ENCODE measurements around the gene WDR27. TPM values are rescaled to one million over a fixed set of nuclear protein-coding genes. Genes with fewer than 3 reads are reported as not detected.
"Not testable (repeated sequence)": the region's sequence is repeated elsewhere in the genome, so short reads cannot be mapped to it uniquely, and the experiment has no call there.

WDR27 gene
- total RNA-seq, 2 donors from 2014 or later = 17.8 to 53.1 TPM

DNA sequence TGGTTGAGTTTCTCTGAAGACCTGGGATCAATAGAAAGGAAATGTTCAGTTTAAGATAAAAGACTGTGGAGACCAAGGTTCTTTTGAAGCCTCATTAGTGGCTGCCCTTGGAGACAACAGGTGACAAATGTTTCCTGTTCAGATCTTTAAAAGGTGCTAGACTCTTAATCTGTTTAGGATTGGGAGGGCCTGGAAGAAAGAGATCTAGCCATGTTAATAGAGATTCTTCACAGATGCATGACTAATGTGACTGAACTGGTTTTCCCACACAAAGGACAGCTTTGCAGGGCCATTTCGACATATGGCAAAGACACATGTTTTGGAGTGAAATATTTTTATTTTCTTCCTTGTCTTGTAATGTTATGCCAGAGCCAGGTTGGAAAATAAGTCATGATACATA lies 82.2 kb downstream of the WDR27 start:
- Histone ChIP-seq H3K9me3 (no peaks in the 10 kb centered on the region), H3K4me3 (no peak overlapping the region), H3K27me3 (replicated peaks; ENCODE audit: insufficient read depth) (no peaks in the 10 kb centered on the region), H3K27ac (no peak overlapping the region), H3K36me3 (no peaks in the 10 kb centered on the region), H3K4me1 (replicated peaks) (no peaks in the 10 kb centered on the region)
- 48% methylated on average over 1 of the region's 1 CpG for WGBS
- intact Hi-C loops (cut with DNase I) = no loop called here
- no peak for DNase-seq (ENCODE audit: low spot score)
- no peak for TF ChIP-seq POLR2AphosphoS5 (IDR thresholded peaks at IDR 0.05)
- TF ChIP-seq POLR2A (IDR thresholded peaks at IDR 0.05) = no peak
- TF ChIP-seq, protein P1, sequence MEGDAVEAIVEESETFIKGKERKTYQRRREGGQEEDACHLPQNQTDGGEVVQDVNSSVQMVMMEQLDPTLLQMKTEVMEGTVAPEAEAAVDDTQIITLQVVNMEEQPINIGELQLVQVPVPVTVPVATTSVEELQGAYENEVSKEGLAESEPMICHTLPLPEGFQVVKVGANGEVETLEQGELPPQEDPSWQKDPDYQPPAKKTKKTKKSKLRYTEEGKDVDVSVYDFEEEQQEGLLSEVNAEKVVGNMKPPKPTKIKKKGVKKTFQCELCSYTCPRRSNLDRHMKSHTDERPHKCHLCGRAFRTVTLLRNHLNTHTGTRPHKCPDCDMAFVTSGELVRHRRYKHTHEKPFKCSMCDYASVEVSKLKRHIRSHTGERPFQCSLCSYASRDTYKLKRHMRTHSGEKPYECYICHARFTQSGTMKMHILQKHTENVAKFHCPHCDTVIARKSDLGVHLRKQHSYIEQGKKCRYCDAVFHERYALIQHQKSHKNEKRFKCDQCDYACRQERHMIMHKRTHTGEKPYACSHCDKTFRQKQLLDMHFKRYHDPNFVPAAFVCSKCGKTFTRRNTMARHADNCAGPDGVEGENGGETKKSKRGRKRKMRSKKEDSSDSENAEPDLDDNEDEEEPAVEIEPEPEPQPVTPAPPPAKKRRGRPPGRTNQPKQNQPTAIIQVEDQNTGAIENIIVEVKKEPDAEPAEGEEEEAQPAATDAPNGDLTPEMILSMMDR (IDR thresholded peaks at IDR 0.05) = no peak

DNA sequence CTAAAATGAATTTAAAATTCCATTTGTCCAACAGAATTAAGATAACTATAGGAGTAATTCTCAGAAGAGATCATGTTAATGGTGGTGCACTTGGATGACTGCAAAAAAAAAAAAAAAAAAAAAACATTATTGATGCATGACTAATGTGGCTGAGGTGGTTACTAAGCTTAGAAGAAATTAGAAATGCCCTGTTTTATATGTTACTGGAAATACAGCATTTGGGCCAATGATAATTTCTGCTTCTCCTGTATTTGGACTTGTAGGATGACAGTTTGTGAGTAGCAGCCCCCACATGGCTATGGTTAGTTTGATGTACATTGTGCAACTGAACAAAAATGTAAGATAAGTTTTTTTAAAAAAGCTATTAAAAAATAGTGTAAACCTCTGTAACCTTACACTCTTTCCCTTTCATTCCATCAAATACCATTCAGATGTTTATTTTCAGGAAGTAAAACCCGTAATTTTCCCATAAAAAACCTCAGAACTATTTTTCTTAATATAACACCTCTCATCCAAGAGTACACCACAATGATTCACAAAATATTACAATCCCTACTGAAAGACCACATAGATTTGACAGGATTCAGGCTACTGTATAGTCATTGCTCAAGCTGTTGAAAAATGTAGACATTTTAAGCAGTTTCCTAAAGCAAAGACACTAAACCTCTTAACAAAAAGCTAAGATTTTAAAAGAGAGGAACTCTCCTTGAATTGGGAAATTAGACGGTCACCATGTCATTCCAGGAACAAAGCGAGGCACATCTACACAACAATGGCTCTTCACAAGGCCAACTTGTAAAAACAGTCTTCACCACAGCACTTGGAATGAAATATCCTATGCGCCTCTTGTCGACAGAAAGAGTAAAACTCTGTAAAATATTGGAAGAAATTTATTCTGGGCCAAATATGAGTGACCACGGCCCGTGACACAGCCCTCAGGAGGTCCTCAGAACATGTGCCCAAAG lies 83.0 kb downstream of the WDR27 start:
- Histone ChIP-seq H3K9me3 (no peaks in the 10 kb centered on the region), H3K27ac (no peak overlapping the region), H3K4me1 (replicated peaks) (no peaks in the 10 kb centered on the region), H3K36me3 (no peaks in the 10 kb centered on the region), H3K4me3 (no peak overlapping the region), H3K27me3 (replicated peaks; ENCODE audit: insufficient read depth) (no peaks in the 10 kb centered on the region)
- no peak for DNase-seq (ENCODE audit: low spot score)
- TF ChIP-seq POLR2AphosphoS5 (IDR thresholded peaks at IDR 0.05) (no peak), POLR2A (IDR thresholded peaks at IDR 0.05) (no peak)
- TF ChIP-seq, protein P1 (IDR thresholded peaks at IDR 0.05) = no peak
- 82% methylated on average over 7 of the region's 7 CpGs for WGBS
- intact Hi-C loops (cut with DNase I) = no loop called here

DNA sequence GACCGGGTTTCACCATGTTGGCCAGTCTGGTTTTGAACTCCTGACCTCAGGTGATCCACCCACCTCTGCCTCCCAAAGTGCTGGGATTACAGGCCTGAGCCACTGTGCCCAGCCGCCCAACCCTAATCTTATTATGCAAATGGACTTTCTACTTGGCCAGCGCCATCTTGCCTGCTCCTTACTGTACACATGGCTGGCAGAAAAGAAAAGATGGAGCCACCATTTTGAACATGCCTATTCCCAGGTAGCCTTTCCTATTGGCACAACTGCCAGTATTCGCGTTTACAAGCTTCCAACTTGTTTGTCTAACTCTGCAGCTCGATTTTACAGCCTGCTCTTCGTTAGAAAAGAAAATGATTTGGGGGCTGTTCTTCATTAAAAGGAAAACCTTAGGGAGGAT lies 84.3 kb downstream of the WDR27 start:
- H3K9me3 ChIP-seq = no peaks in the 10 kb centered on the region
- TF ChIP-seq, protein P1 (IDR thresholded peaks at IDR 0.05) = no peak
- TF ChIP-seq POLR2A (IDR thresholded peaks at IDR 0.05) (no peak), POLR2AphosphoS5 (IDR thresholded peaks at IDR 0.05) (no peak)
- intact Hi-C loops (cut with DNase I) = no loop called here
- H3K4me1 ChIP-seq (replicated peaks) = no peaks in the 10 kb centered on the region
- H3K27me3 ChIP-seq (replicated peaks; ENCODE audit: insufficient read depth) = no peaks in the 10 kb centered on the region
- H3K4me3 ChIP-seq = no peak overlapping the region
- 56% methylated on average over 7 of the region's 7 CpGs for WGBS
- H3K27ac ChIP-seq = no peak overlapping the region
- no peak for DNase-seq (ENCODE audit: low spot score)
- no peaks in the 10 kb centered on the region for H3K36me3 ChIP-seq

DNA sequence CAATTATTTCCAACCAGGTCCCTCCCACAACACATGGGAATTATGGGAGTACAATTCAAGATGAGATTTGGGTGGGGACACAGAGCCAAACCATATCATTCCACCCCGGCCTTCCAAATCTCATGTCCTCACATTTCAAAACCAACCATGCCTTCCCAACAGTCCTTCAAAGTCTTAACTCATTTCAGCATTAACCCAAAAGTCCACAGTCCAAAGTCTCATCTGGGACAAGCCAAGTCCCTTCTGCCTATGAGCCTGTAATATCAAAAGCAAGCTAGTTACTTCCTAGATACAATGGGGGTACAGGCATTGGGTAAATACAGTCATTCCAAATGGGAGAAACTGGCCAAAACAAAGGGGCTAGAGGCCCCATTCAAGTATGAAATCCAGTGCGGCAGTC lies 93.2 kb downstream of the WDR27 start:
- H3K4me1 ChIP-seq (replicated peaks); DNase-seq (ENCODE audit: low spot score); H3K4me3 ChIP-seq; H3K27ac ChIP-seq; H3K9me3 ChIP-seq; H3K27me3 ChIP-seq (replicated peaks; ENCODE audit: insufficient read depth); intact Hi-C loops (cut with DNase I); H3K36me3 ChIP-seq: not testable (repeated sequence)
- 100% methylated on average over 2 of the region's 2 CpGs for WGBS

DNA sequence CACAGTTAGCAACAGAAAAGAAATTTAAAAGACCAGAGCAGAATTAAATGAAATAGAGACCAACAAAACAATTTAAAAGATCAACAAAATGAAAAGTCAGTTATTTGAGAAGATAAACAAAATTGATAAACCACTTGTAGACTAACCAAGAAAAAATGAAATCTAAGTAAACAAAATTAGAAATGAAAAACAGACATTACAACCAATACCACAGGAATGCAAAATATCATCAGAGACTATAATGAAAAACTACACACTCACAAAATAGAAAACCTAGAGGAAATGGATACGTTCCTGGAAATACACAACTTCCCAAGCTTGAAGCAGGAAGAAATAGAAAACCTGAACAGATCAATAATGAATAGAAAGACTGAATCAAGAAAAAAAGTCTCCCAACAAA lies 97.8 kb downstream of the WDR27 start:
- intact Hi-C loops (cut with DNase I) = no loop called here
- TF ChIP-seq, protein P1 (IDR thresholded peaks at IDR 0.05) = no peak
- no peak for TF ChIP-seq POLR2AphosphoS5 (IDR thresholded peaks at IDR 0.05)
- TF ChIP-seq POLR2A (IDR thresholded peaks at IDR 0.05) = no peak
- Histone ChIP-seq H3K27me3 (replicated peaks; ENCODE audit: insufficient read depth) (no peaks in the 10 kb centered on the region), H3K4me3 (no peak overlapping the region), H3K9me3 (no peaks in the 10 kb centered on the region), H3K36me3 (no peaks in the 10 kb centered on the region), H3K27ac (no peak overlapping the region), H3K4me1 (replicated peaks) (no peaks in the 10 kb centered on the region)
- DNase-seq (ENCODE audit: low spot score) = no peak
- WGBS = 97% methylated on average over 1 of the region's 1 CpG

DNA sequence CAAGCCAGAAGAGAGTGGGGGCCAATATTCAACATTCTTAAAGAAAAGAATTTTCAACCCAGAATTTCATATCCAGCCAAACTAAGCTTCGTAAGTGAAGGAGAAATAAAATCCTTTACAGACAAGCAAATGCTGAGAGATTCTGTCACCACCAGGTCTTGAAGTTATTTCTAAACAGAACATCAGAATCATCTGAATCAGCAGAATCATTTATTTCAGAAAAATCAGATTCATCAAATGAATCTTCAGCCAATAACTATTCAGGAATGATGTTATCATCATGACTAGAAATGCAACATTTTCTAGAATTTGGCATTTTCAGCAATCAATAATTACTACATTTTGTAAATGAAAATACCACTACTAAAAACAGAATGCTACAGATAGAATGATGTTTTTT lies 100.7 kb downstream of the WDR27 start:
- H3K36me3 ChIP-seq; H3K27me3 ChIP-seq (replicated peaks; ENCODE audit: insufficient read depth); H3K4me1 ChIP-seq (replicated peaks); intact Hi-C loops (cut with DNase I); H3K9me3 ChIP-seq; DNase-seq (ENCODE audit: low spot score); H3K27ac ChIP-seq; H3K4me3 ChIP-seq: not testable (repeated sequence)
- 94% methylated on average over 1 of the region's 1 CpG for WGBS

Measured in prostate gland (tissue), 2 donors.